SW480 (cell line): ENCODE data around the gene ATP5ME.
A peak's percentile ranks its signal among the peaks of the same experiment; 100 is the strongest.
"Not testable (repeated sequence)": the region's sequence is repeated elsewhere in the genome, so short reads cannot be mapped to it uniquely, and the experiment has no call there.

Experiments
- DNase-seq: peaks from one replicate; pipeline ENCODE4 v3.0.0-alpha.2; 2016; ENCODE audit warnings: low spot score

The ATP5ME gene

DNA sequence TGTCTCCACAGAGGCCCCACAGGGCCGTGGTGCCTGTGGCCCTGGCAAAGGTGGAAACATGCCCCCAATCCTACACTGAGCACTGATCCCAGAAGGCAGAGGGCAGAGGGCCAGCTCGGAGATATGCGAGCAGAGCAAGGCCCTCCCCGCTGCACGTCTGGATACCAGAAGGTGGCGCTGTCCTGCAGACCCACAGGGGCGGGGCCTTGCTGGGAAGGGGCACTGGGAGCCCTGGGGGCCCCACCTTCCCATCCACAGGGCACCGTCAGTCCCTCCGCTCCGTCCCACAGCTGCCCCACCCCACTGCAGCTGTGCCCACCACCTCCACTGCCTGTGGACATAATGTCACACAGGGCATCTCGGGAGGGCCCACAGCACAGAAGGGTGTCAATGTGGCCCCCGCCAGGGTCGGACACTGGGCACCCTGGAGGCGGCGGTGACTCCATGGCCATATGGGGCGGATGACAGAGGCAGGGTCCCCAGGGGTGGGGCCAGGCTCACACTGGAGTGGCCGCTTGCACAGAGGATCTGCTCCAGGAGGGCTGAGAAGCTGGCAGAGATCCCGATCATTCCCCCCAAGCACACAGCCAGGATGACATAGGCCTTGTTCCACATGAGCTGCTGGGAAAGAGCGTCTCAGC is 10.0 kb upstream of the ATP5ME start:
- peak; percentile 39 for DNase-seq

DNA sequence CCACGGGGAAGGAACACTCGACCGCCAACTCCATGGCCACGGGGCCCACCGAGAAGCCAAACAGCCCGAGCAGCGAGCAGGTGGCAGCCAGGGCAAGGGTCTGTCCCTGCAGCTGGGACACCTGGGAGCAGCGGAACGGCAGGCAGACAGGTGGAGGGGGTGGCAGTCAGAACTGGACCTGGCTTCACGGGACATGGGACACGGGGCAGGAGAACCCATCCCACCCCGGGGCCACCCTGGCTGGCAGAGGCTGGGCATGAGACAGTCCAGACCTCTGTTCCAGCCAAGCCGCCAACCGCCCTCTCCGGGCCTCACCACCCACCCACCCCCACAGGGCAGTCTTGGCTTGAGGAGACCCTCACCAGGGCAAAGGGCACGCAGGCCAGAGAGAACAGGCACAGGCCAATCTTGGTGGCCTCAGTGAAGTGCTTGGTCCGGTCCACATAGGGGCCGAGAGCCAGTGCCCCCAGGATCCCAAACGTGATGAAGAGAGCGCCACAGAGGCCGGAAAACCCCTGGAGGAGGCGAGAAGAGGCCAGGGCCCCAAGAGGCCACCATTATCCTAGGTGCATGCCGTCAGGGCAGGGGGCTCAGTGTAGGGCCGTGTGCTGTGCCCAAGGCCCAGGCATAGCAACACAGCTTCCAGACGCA is 9.3 kb upstream of the ATP5ME start:
- DNase-seq: no peak

GRCh38 chr4:682490-683172 is 8.6 kb upstream of the ATP5ME start:
- DNase-seq: no peak

DNA sequence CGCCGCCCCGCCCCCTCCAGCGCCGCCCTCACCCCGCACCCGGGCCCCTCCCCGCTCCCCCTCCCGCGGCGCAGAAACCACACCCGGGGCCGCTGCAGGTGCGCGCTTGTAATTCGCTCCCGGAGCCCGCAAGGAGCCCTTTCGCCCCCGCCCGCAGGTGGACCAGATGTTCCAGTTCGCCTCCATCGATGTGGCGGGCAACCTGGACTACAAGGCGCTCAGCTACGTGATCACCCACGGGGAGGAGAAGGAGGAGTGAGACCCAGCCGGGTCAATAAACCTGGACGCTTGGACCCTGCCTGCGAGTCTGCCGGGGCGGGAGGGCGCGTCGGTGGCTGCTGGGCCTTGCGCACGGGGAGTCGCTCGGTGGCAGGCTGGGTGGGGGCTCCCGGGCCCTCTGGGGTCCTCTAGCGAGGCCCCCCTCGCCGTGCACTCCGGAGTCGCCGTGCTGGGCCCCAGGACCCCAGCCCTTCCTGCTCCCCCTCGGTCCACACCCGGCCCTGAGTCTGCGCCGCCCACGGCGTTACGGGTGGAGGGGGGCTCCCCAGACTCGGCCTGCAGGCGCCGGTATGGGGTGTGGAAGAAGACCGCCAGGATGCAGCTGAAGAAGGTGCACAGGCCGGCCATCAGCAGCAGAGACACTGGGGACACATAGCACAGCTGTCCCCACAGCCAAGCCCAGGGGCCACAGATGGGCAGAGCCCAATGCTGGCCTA is 7.8 kb upstream of the ATP5ME start:
- peak; percentile 53 for DNase-seq

DNA sequence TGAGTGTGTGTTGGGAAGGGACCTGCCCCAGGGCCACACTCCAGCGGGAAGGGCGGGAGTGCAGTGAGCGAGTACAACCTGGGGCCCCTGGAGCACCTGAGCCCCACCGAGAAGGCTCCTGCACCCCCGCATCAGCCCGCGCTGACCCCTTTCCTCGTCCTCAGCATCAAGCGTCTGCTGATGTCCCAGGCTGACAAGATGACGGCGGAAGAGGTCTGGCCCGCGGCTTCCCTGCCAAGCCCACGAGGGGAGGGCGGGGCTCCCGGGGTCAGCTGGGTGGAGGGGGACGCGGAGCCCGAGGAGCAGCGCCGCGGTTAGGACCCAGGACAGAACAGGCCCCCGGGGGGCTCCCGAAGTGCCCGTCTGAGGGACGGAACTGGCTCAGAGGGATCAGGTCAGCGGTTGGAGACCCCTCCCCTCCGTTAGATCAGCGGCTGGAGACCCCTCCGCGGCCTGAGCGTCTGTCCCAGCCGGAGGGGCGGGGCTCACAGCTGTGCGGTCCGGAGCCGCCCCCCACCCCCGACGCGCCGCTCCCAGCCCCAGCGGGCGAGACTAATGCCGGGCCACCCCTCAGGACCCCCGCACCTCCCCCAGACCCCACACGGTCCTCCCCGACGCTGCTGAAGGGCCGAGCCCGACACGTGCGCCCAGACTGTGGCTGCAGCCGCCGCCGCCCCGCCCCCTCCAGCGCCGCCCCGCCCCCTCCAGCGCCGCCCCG is 7.0 kb upstream of the ATP5ME start:
- DNase-seq: no peak

GRCh38 chr4:680551-680927 is 6.5 kb upstream of the ATP5ME start:
- no peak for DNase-seq

- no peak for DNase-seq
Observed at GRCh38 chr4:680091-680490, 6.0 kb upstream of the ATP5ME start.

GRCh38 chr4:679629-680028 is 5.6 kb upstream of the ATP5ME start:
- no peak for DNase-seq

DNA sequence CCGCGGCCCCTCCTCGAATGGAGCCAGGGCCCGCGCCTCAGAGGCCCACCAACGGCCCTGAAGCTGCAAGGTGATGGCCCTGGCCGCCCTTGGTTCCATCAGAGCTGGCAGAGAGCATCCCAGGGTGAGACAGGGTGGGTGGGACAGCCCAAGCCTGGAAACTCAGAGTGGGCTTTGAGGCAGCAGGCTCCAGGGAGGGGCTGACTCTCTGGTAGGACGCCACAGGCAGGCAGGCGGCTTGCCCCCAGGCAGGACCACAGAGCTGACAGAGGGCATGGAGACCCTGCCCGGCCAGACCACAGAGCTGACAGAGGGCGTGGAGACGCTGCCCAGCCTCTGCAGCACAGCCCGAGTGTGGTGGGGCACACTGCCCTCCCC is 5.0 kb upstream of the ATP5ME start:
- DNase-seq: no peak

GRCh38 chr4:678331-679103 is 4.4 kb upstream of the ATP5ME start:
- no peak for DNase-seq

- DNase-seq: peak; percentile 78
Observed at GRCh38 chr4:677431-678293, 3.6 kb upstream of the ATP5ME start.

DNA sequence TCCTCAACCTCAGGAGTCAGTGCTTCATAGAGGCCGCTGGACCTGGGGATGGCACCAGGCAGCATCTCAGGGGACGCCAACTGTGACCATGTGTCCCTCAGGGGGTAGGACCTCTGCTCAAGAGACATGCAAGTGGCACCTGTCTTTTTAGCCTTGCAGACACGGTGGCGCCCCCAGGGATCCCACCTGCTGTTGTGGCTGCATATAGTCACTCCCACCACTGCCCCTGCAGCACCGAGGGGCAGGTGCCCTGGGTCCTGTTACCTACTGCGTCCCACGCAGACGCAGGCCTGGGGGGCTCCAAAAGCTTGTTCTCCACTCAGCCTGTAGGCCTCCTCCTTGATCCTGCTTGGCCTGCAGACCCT is 2.8 kb upstream of the ATP5ME start:
- no peak for DNase-seq

DNA sequence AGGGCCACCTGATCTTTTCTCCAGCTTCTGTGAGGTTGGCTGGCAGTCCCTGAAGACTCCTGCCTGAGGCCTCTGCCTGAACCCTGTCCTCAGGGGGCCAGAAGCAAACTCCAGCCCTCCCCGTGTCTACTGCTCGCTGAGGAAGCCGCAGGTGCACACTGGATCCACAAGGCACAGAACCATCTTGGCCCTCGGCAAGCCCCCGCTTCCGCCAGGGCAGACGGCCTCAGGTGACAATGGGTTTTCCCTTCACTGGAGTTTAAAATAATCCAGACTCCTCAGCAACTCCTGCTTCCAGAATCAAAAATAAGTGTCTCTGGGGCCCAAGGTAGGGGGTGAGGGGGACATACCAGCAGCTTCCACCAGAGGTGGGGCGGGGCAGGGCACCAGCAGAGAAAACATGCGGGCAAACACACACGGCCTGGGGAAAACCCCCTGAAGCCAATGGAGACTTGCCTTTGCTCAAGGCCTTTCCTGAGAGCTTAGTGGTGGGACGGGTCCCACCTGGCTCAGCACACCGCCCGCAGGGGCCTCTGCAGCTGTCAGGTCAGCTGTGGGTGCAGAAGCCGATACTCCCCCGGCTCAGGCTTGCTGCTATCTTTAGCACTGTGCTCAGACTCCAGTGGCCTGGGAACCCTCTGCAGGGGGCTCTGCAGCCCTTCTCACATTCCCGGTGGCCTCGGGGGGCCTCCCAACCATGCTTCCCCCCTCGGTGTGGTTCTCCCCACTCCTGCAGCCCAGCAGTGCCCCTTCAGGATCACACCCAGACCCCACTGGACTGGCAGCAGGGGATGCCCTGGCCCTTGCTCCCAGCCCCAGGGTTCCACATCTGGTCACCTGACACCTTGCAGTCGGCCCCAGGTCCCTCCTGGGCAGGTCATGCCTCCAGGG is 2.1 kb upstream of the ATP5ME start:
- DNase-seq: no peak

GRCh38 chr4:675036-675882 is 1.2 kb upstream of the ATP5ME start:
- DNase-seq: no peak

DNA sequence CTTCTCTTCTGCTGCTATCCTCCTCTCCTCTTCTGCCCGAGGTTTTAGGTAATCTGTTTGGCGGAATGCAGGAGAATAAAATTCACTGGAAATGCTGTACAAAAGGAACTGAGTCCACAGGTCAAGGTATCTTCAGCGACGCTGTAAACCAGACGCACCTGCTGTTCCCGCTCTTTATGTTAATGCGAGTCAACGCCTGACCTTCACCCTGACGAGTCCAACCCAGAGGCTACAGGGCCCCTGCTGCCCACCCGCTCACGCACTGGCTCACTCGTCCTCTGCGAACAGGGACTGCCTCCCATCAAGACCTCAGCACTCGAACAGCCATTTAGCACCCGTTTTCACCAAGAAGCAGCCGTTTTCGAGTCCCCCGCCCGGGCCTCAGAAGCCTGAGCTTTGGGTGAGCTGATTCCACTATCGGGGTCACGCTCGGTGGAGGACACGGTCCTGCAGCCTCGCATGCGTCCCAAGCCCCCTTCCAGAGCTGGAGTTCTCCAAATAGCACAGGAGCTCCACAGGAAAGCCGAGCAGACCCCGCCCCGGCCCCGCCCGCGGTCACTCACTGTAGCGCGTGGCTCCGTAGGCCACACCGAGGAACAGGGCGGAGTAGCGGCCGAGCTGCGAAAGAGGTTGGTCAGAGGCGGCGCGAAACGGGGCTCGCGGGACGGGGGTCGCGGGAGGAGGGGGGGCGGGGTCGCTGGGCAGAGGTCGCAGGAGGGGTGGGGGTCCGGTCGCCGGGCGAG is 556 bp downstream of the ATP5ME start:
- no peak for DNase-seq

GRCh38 chr4:671769-672168 is 2.3 kb downstream of the ATP5ME start:
- DNase-seq: no peak

DNA sequence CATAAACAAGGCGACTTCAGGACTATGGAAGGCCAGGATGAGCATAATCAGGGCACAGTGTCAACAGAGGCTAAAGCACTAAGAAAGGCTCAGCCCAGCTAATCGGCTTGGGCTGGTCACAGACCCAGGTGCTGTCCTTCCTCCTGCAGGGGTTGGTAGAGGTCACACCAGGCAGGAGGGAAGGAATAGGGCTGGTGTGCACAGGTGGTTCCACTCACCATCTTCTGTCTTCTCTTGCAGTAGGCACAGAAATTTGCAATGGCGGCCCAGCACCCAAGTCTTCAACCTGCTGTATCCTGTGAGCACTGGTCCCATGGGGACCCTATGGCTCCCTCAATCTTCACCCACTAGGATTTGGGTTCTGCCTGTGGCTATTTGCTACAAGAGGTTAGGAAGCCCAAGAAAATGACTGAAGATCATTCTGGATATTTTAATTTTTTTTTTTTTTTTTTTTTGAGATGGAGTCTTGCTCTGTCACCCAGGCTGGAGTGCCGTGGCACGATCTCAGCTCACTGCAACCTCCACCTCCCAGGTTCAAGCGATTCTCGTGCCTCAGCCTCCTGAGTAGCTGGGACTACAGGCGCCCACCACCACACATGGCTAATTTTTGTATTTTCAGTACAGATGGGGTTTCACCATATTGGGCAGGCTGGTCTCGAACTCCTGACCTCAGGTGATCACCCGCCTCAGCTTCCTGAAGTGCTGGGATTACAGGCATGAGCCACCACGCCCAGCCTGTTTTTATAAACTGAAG is 4.1 kb downstream of the ATP5ME start:
- not testable (repeated sequence) for DNase-seq
